Putamen (tissue), 1 donor: ENCODE results near the gene INPP5A.
"Not testable (repeated sequence)": the region's sequence is repeated elsewhere in the genome, so short reads cannot be mapped to it uniquely, and the experiment has no call there.

Experiments
- DNase-seq: peaks from one replicate; pipeline ENCODE4 v3.0.0-alpha.2; 2016; ENCODE audit warnings: low spot score

INPP5A gene

GRCh38 chr10:132583456-132583855, 45.9 kb downstream of the INPP5A start:
- DNase-seq: no peak

DNA sequence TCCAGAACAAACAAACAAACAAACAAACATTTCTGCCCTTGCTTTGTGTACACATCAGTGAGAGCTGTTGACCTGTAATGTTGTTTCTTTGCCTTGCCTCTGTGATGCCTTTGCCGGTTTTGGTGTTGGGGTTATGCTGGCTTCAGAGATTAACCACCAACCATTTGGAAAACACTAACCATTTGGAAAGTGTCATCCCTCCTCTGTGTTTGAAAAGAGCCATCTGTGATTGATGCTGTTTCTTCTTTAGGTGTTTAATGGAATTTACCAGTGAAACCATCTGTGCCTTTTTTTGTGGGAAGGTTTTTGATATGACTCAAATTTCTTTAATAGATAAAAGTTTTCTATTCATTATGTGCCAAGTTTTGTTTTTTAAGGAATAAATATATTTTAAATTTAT, 46.5 kb downstream of the INPP5A start:
- DNase-seq: no peak

- no peak for DNase-seq
These were observed 48.4 kb downstream of the INPP5A start for GRCh38 chr10:132585732-132586722.

DNA sequence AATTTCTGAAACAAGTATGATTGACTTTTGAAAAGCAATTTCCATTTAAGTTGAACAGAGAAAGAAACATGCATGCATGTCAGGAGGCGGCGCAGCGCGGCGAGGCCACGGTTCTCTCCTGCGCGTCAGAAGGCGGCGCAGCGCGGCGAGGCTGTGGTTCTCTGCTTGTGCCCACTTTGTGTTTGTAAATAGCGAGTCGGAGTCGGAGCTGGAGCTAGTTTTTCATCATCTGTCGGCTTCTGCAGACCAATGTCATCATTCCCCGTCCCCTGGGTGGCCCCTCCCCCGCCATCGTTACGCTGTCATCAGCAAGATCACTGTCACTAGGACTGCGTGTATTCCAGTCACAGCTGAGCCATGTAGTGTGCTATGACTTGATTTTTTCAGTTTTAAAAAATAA, 49.2 kb downstream of the INPP5A start:
- no peak for DNase-seq

GRCh38 chr10:132587175-132587574, 49.6 kb downstream of the INPP5A start:
- no peak for DNase-seq

- no peak for DNase-seq
These were observed 50.9 kb downstream of the INPP5A start for GRCh38 chr10:132588301-132589013.

GRCh38 chr10:132589015-132589414, 51.4 kb downstream of the INPP5A start:
- DNase-seq: no peak

DNA sequence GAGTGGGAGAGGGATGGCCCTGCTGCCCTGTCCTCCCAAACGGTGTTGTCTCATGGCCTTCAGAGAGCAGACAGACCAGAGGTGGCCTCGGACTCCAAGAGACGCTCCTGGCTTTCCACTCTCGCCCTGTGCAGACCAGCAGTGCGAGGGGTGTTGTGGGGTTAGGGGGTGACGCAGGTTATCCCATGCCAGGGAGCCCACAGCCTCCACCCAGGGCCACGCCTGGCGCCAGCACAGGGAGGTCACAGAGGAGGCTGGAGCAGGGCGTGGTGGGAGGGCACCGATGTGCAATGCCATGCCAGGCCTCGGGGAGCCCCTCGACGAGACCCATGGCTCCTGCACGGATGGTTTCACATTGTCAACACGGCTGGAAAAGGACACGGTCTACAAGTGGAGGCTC, 52.1 kb downstream of the INPP5A start:
- no peak for DNase-seq

GRCh38 chr10:132590094-132590751, 52.6 kb downstream of the INPP5A start:
- no peak for DNase-seq

DNA sequence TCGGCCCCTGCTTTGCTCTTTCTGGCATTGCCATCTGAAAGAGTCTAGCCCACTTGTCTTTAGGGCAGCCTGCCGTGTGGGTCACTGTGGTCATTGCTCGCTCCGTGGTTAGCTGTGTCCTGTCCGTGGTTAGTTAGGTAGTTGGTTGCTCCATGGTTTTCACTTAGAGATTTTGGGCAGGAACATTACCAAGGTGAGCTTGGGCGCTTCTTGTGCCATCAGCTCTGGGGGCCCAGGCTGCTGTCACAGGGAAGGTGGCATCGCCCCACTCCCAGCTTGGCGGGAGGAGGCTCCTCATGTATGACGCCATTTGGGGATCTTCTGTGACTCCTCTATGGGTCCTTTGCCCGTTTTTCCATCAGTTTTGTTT, 53.1 kb downstream of the INPP5A start:
- DNase-seq: no peak

DNA sequence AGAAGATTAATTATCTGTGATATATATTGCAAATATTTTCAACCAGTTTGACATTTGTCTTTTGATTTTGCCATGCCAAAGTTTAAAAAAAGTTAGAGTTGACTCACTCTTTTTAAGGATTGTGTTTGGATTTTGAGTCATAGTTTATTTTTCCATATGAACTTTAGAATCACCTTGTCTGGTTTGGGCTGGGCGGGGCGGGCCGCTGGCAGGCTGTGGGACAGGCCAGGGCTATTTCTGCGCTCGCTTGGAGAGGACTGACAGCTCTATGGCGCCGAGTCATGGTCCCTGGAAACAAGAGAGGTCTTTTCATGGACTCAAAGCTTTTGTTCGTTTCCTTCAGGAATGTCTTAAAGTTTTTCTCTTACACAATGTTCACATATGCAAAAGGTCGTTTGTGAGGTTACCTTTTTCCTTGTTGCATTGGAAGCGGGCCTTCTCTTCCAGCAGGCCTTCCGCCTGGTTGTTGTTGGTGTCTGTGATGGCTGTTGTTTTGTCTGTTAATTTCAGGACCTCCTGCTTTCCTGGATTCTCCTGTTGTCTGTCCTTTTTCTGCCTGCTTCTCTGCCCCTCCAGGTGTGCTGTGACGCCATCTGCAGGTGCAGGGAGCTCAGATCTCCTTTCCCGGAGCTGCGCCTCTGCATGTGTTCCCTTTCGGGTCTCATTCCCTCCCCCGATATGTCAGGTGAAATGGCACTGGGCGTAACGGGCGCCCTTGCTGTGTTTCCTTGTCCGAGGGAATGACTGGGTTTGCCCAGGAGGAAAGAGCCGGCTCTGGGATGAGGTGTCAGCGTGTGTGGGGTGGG, 53.8 kb downstream of the INPP5A start:
- DNase-seq: no peak

DNA sequence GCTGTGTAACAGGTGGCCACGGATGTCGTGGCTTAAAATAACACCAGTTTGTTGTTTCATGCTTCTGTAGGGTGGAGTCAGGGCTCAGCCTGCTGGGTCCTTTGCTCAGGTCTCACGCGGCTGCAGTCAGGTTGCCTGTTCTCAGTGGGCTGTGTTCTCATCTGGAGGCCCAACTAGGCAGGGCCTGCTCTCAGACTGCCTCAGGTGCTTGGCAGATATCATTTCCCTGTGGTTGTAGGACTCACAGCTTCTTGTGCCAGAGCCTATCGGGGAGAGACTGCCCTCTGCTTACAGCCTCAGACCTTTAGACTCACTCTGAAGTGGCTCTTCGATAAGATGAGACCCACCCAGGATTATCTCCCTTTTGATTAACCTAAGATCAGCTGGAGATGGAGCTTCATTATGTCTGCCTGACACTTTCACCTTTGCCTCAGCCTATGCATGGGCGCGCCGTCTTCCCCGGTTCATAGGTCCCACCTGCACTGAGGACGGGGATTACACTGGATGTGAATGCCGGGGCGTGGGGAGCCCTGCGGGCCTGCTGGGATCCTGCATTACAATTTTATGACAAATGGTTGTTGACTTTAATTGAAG, 55.3 kb downstream of the INPP5A start:
- no peak for DNase-seq

GRCh38 chr10:132593389-132593788, 55.8 kb downstream of the INPP5A start:
- no peak for DNase-seq

- DNase-seq: no peak
These were observed 56.6 kb downstream of the INPP5A start for GRCh38 chr10:132593900-132594876.

DNA sequence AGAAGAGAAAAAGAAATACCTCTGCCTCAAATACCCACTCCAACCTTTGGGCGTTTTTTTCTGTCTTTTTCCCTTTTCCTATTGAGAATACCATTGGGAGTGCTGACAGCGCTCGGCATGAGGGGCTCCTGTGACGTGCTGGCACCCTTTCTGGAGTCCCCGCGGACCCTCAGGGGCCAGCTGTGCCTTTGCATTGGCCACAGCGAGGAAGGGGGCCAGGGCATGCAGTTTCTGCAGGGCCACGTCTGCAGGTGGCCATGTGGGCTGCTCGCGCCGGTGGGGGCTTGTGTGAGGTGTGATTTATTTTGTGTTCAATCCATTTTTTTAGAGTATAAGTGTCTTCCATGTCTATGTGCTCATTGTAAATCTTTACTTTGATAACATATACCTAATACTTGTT, 57.4 kb downstream of the INPP5A start:
- no peak for DNase-seq

GRCh38 chr10:132595854-132596253, 58.3 kb downstream of the INPP5A start:
- no peak for DNase-seq

GRCh38 chr10:132596742-132597279, 59.2 kb downstream of the INPP5A start:
- no peak for DNase-seq

DNA sequence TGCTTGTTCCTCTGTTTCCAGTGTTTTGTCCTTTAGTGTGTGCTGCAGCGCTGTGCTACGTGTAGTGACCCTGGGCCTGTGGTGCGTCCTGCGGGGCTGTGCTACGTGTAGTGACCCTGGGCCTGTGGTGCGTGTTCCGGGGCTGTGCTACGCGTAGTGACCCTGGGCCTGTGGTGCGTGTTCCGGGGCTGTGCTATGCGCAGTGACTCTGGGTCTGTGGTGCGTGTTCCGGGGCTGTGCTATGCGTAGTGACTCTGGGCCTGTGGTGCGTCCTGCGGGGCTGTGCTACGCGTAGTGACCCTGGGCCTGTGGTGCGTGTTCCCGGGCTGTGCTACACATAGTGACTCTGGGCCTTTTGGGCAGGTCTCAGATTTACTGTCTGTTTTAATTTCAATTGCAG, 60.1 kb downstream of the INPP5A start:
- DNase-seq: no peak

DNA sequence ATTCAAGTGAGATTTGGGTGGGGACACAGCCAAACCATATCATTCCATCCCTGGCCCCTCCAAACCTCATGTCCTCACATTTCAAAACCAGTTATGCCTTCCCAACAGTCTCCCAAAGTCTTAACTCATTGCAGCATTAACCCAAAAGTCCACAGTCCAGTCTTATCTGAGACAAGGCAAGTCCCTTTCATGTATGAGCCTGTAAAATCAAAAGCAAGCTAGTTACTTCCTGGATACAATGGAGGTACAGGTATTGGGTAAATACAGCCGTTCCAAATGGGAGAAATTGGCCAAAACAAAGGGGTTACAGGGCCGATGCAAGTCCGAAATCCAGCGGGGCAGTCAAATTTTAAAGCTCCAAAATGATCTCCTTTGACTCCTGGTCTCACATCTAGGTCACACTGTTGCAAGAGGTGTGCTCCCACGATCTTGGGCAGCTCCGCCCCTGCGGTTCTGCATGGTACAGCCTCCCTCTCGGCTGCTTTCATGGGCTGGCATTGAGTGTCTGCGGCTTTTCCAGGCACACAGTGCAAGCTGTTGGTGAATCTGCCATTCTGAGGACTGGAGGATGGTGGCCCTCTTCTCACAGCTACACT, 61.5 kb downstream of the INPP5A start:
- DNase-seq: not testable (repeated sequence)

DNA sequence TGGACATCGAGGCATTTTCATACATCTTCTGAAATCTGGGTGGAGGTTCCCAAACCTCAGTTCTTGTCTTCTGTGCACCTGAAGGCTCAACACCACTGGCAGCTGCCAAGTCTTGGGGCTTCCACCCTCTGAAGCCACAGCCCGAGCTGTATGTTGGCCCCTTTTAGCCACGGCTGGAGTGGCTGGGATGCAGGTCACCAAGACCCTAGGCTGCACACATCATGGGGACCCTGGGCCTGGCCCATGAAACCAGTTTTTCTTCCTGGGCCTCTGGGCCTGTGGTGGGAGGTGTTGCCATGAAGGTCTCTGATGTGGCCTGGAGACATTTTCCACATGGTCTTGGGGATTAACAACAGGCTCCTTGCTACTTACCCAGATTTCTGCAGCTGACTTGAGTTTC, 62.1 kb downstream of the INPP5A start:
- DNase-seq: no peak
